ENCODE measurements around the gene IFNGR2. TPM values are rescaled to one million over a fixed set of nuclear protein-coding genes. Genes with fewer than 3 reads are reported as not detected.

IFNGR2 gene
- total and polyA plus RNA-seq, 2 of the 4 experiments (the other 2 are of a cell fraction): 66.0 to 73.8 TPM

GRCh38 chr21:33401630-33401992 is 1.6 kb upstream of the IFNGR2 start:
- CTCF ChIA-PET: no interaction called here
- no peak for ATAC-seq (ENCODE audit: low read depth)
- Histone ChIP-seq H2AFZ (replicated peaks; ENCODE audit: low read length, poor library complexity) (no peak overlapping the region), H3K27ac (ENCODE audit: insufficient read depth, low read length) (no peak overlapping the region), H3K36me3 (ENCODE audit: control insufficient read depth, insufficient read depth, low read length) (peaks cover 4% of the 10 kb centered on the region; the same call in 1 of the 2 replicates), H3K4me3 (ENCODE audit: insufficient read depth, low read depth, low read length) (no peak overlapping the region), H3K27me3 (ENCODE audit: control insufficient read depth, insufficient read depth, low read length) (no peaks in the 10 kb centered on the region), H4K8ac (ENCODE audit: low read depth in 2 of 2, low read length in 2 of 2) (peak overlapping the region in 1 of 2 experiments; percentile 8; a peak in 1 of 4 replicates), H4K20me1 (ENCODE audit: insufficient read depth, low read length) (peaks cover 22% of the 10 kb centered on the region), H3K79me1 (ENCODE audit: low read depth in 1 of 2, low read length in 2 of 2) (peaks cover 3 to 24% of the 10 kb centered on the region in 2 experiments; a peak in 3 of 4 replicates), H2AK9ac (replicated peaks; ENCODE audit: low read depth, low read length, poor library complexity) (no peak overlapping the region), H3K4me2 (ENCODE audit: low read depth, low read length) (no peak overlapping the region), H3K23ac (ENCODE audit: low read depth, low read length) (no peak overlapping the region), H3K4me1 (ENCODE audit: control insufficient read depth, insufficient read depth, low read length) (peaks cover 7% of the 10 kb centered on the region), H4K91ac (ENCODE audit: insufficient read depth, low read depth, low read length) (0 out of 2 replicates have a peak overlapping the region, but pooled peaks have one; percentile 2), H3K9me3 (ENCODE audit: control insufficient read depth, insufficient read depth, low read length) (no peaks in the 10 kb centered on the region), H3K9me1 (ENCODE audit: insufficient read depth, low read length) (peaks cover 7% of the 10 kb centered on the region), H2AK5ac (ENCODE audit: low read depth, low read length) (0 out of 2 replicates have a peak overlapping the region, but pooled peaks have one; percentile 7), H3K9ac (ENCODE audit: low read depth, low read length) (no peak overlapping the region), H2BK5ac (ENCODE audit: low read depth, low read length, poor library complexity, severe bottlenecking) (no peak overlapping the region), H4K5ac (ENCODE audit: low read depth, low read length) (peak overlapping the region; percentile 28; the same call in 1 of the 2 replicates), H3K14ac (replicated peaks; ENCODE audit: low read depth, low read length) (no peak overlapping the region), H2BK120ac (ENCODE audit: low read depth, low read length) (no peak overlapping the region), H3K56ac (ENCODE audit: extremely low read depth, insufficient read depth, low read length) (no peak overlapping the region), H3K18ac (ENCODE audit: low read depth, low read length) (no peak overlapping the region), H2BK20ac (ENCODE audit: low read depth, low read length) (0 out of 2 replicates have a peak overlapping the region, but pooled peaks have one; percentile 22), H2BK15ac (ENCODE audit: low read depth, low read length) (no peak overlapping the region), H3K4ac (ENCODE audit: low read depth, low read length) (peak overlapping the region; percentile 24; the same call in 1 of the 2 replicates)
- TF ChIP-seq CTCF (conservative IDR thresholded peaks at IDR 0.05; ENCODE audit: low read depth, low read length) (no peak), MAFK (IDR thresholded peaks at IDR 0.05; ENCODE audit: low read depth, low read length) (no peak), RAD21 (IDR thresholded peaks at IDR 0.05; ENCODE audit: low read length) (no peak), NFE2L2 (IDR thresholded peaks at IDR 0.05; ENCODE audit: low read depth, low read length) (no peak), MXI1 (IDR thresholded peaks at IDR 0.05; ENCODE audit: borderline replicate concordance, low read depth, low read length) (no peak), CEBPB (IDR thresholded peaks at IDR 0.05; ENCODE audit: low read depth, low read length) (no peak), MAZ (IDR thresholded peaks at IDR 0.05; ENCODE audit: borderline replicate concordance, low read depth, low read length) (no peak), CHD1 (IDR thresholded peaks at IDR 0.05; ENCODE audit: low read depth, low read length) (no peak), SMC3 (IDR thresholded peaks at IDR 0.05; ENCODE audit: low read depth, low read length) (no peak), RCOR1 (IDR thresholded peaks at IDR 0.05; ENCODE audit: insufficient replicate concordance, low read length) (no peak), FOS (IDR thresholded peaks at IDR 0.05; ENCODE audit: low read depth, low read length) (no peak), ELK1 (IDR thresholded peaks at IDR 0.05; ENCODE audit: borderline replicate concordance, low read depth, low read length) (no peak), BHLHE40 (IDR thresholded peaks at IDR 0.05; ENCODE audit: low read depth, low read length) (no peak), RFX5 (IDR thresholded peaks at IDR 0.05; ENCODE audit: low read depth, low read length) (no peak), USF2 (IDR thresholded peaks at IDR 0.05; ENCODE audit: low read depth, low read length) (no peak)
- in situ Hi-C loops (cut with MboI; ENCODE audit: low sequenced_read_pairs) (no loop called here), intact Hi-C loops (cut with micrococcal nuclease) (loop anchor here (10.0 kb wide), 1 partner anchor 57 kb away; no protein-coding TSS in a partner anchor), dilution Hi-C loops (cut with HindIII; ENCODE audit: low sequenced_read_pairs, unreplicated experiment) (no loop called here)
- DNase-seq: no peak
- POLR2A ChIA-PET (ENCODE audit: unreplicated experiment): no interaction called here
- no TSS peak for BruUV-seq (replicated peaks)
- WGBS, 2 experiments (ENCODE audit: extremely low coverage in 2 of 2, insufficient read length in 1 of 2): 100% methylated on average over 1 of the region's 6 CpGs; no CpG with 5 or more reads in 1 of the 2 experiments
